Mucosa of descending colon (tissue), 3 donors: ENCODE results near the gene SNX8. TPM values are rescaled to one million over a fixed set of nuclear protein-coding genes. Genes with fewer than 3 reads are reported as not detected.

Source experiments
- ATAC-seq: fragments of 200-7000 bp; cut with Tn5 transposase; one replicate; pipeline ENCODE4 v1.9.1; 2020; ENCODE audit warnings: mild to moderate bottlenecking, moderate library complexity
- DNase-seq, 3 donors: peaks; one replicate each; pipeline ENCODE4 v3.0.0-alpha.2; 2020
- H3K36me3 ChIP-seq: fragments of 200-600 bp; one replicate; pipeline ENCODE4 v1.8.0; 2021; ENCODE audit warnings: low read depth, mild to moderate bottlenecking
- H3K4me1 ChIP-seq: fragments of 200-600 bp; one replicate; pipeline ENCODE4 v1.8.0; 2021; ENCODE audit warnings: low read depth, mild to moderate bottlenecking
- H3K4me3 ChIP-seq: fragments of 200-600 bp; one replicate; pipeline ENCODE4 v1.8.0; 2021; ENCODE audit warnings: mild to moderate bottlenecking
- H3K9me3 ChIP-seq: fragments of 200-600 bp; one replicate; pipeline ENCODE4 v1.8.0; 2021; ENCODE audit warnings: mild to moderate bottlenecking
- CTCF ChIP-seq: fragments of 200-600 bp; IDR thresholded peaks from one replicate; pipeline ENCODE4 v1.8.0; 2022; ENCODE audit warnings: antibody characterized with exemption, mild to moderate bottlenecking
- intact Hi-C, 2 donors: fragments of 100-400 bp; cut with DNase I in 1 of 2; cut with micrococcal nuclease in 1 of 2; formaldehyde crosslinking; loops; one replicate each; pipeline versions ENCODE4 v1.11.0 to v1.11.1; 2022; cut with DNase I, micrococcal nuclease
- total RNA-seq, 3 donors: library from RNA; stranded (reverse); fragmentation: NEBNext Ultra II Directional in 2 of 3; extraction: Animal tissue kit (Norgen Biotek cat#: 25700) in 2 of 3; gene quantifications; one replicate each; pipeline versions ENCODE4 v1.2.1 to v1.2.4, GENCODE V29; 2021 to 2023
- donor health status: DM: no; HTN: no; CAD: no; lungs with moderate emphysema.
- donor health status: DM: no; HTN: no; CAD: no.
- donor health status: DM: no; HTN: yes; CAD: no.

Gene SNX8
- total RNA-seq, 3 donors from 2014 or later = 20.8 to 30.1 (median 23.2) TPM

DNA sequence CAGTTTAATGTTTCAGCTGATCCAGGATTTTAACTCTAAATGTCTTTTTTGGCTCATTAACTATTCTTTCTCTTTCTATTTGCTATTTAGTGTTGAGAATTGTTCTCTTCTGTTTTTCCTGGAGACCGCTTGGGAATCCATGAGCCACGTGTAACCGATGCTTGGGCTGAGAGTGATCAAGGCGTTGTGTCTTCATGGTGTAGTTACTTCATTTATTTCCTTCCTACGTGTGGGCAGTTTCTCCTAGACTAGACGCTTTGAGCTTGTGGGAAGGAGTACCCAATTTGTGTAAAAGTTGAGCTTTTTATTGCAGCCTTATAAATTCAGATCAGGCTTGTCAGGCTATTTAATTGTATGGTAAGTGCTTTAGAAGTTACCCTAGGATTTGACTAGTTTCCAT lies 43.3 kb upstream of the SNX8 start:
- no peak for DNase-seq
- Histone ChIP-seq H3K4me3 (no peak overlapping the region), H3K36me3 (peaks cover 19% of the 10 kb centered on the region), H3K9me3 (no peaks in the 10 kb centered on the region), H3K4me1 (peaks cover 28% of the 10 kb centered on the region)
- intact Hi-C loops = no loop called here
- TF ChIP-seq CTCF = no peak
- ATAC-seq = no peak

DNA sequence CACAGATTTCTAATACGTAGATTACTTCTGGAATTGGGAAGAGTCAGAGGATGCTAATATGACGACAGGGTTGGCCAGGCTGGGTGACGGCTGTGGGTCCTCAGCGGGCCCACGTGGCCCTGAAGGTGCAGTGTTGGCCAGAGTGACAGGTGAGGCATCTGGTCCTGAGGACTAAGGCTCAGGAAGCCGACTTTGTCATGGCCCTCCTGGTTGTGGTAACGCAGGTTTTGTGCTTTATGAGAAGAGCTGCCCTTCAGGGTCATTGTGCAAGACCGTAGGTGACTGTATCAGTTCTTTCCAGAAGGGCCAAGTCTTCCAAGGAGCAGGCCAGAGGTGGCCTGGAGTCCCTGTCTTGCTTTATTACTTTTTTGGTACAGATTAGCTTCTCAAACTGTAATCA lies 42.9 kb upstream of the SNX8 start:
- peaks cover 15% of the 10 kb centered on the region for H3K36me3 ChIP-seq
- ATAC-seq = no peak
- DNase-seq = no peak
- peaks cover 28% of the 10 kb centered on the region for H3K4me1 ChIP-seq
- H3K9me3 ChIP-seq = no peaks in the 10 kb centered on the region
- no peak overlapping the region for H3K4me3 ChIP-seq
- intact Hi-C loops = no loop called here
- no peak for TF ChIP-seq CTCF

GRCh38 chr7:2355705-2356008 lies 41.4 kb upstream of the SNX8 start:
- no peak for DNase-seq
- Histone ChIP-seq H3K4me1 (peaks cover 28% of the 10 kb centered on the region), H3K36me3 (peaks cover 10% of the 10 kb centered on the region), H3K4me3 (peak overlapping the region; percentile 94), H3K9me3 (no peaks in the 10 kb centered on the region)
- intact Hi-C loops = no loop called here
- ATAC-seq = no peak
- TF ChIP-seq CTCF = no peak

- ATAC-seq (peak; percentile 0), DNase-seq (peak; percentile 17 to 61 (median 53))
- Histone ChIP-seq H3K36me3 (peaks cover 10% of the 10 kb centered on the region), H3K9me3 (no peaks in the 10 kb centered on the region), H3K4me1 (peaks cover 28% of the 10 kb centered on the region), H3K4me3 (peak overlapping the region; percentile 94)
- intact Hi-C loops = no loop called here
- no peak for TF ChIP-seq CTCF
Observed at GRCh38 chr7:2354939-2355704, 40.9 kb upstream of the SNX8 start.

DNA sequence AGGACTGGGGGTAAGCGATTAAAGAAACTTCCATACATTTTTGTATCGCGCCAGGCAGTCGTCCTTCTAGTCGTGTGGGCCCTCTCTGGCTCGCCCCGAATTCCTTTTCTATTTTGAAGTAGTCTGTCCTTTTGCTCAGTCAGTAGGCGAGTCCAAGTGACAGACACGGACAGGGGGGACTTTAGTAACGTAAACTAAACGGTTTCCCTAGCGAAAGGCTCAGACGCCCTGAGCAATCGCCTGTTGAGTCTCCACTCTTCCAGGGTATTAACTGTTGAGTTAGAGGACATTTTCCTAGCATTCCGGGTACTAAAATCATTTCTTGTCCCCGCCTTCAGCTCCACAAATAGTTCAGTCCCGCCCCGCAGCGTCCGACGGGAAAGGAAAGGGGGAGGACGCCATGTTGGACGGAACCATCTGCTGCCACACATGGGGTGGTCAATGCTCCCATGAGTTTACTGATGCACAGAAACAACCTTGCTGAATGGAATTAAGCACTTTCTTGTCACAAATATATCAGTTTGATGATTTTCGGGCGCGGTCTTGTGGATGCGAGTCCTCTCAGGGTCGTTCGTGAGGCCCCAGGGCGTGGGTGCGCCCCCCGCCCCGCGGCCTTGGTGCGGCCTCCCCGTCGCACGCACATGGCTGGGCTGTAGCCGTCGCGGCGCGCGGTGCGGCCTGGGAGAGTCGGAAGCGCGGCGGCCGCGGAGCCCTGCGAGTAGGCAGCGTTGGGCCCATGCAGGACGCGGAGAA lies 40.1 kb upstream of the SNX8 start, which contains the start of gene EIF3B:
Gene EIF3B, plus strand, starts transcription at position 642 of the 753 bp plus-strand sequence. Its CDS starts 95 bp downstream, at position 737.
- no peak for TF ChIP-seq CTCF
- intact Hi-C loops = no loop called here
- peak within 1 kb of the TSS; percentile 94 for H3K4me3 ChIP-seq
- no peaks in the 10 kb centered on the region for H3K9me3 ChIP-seq
- DNase-seq (peak; percentile 90 to 93 (median 91)), ATAC-seq (peak; percentile 93)
- peaks cover 10% of the 10 kb centered on the region for H3K36me3 ChIP-seq
- H3K4me1 ChIP-seq = peaks cover 28% of the 10 kb centered on the region
